ENCODE results near the gene IDS.

DNA sequence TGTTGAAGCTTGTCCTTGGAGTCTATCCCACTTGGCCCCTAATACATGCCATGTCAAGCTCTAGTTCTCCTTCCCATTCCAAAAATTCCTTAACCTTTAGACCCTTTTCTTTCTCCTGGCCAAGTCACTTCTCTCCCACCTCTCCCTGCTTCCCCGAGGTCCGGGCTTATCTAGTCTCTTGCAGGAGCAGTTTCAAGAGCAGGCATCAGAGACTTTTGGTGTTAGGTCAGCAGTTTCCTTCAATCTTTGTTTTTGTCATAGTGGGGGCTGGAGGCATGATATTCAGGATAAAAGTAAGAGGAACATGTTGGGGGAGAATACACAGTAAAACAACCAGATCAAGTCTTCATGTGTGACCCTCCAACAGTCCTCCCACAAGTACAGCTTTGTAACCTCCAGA, 11.5 kb upstream of the IDS start:
- no peak for TF ChIP-seq POLR2A (IDR thresholded peaks at IDR 0.05)
- TF ChIP-seq, protein P1, sequence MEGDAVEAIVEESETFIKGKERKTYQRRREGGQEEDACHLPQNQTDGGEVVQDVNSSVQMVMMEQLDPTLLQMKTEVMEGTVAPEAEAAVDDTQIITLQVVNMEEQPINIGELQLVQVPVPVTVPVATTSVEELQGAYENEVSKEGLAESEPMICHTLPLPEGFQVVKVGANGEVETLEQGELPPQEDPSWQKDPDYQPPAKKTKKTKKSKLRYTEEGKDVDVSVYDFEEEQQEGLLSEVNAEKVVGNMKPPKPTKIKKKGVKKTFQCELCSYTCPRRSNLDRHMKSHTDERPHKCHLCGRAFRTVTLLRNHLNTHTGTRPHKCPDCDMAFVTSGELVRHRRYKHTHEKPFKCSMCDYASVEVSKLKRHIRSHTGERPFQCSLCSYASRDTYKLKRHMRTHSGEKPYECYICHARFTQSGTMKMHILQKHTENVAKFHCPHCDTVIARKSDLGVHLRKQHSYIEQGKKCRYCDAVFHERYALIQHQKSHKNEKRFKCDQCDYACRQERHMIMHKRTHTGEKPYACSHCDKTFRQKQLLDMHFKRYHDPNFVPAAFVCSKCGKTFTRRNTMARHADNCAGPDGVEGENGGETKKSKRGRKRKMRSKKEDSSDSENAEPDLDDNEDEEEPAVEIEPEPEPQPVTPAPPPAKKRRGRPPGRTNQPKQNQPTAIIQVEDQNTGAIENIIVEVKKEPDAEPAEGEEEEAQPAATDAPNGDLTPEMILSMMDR (IDR thresholded peaks at IDR 0.05): no peak
